GM19455 (cell line): ENCODE data around the gene SYMPK.
"Not testable (repeated sequence)": the region's sequence is repeated elsewhere in the genome, so short reads cannot be mapped to it uniquely, and the experiment has no call there.

Experiments
- ATAC-seq: cut with Tn5 transposase; IDR thresholded peaks from one replicate; pipeline ENCODE4 v1.9.1; 2021; ENCODE audit not compliant: unreplicated experiment

SYMPK gene

DNA sequence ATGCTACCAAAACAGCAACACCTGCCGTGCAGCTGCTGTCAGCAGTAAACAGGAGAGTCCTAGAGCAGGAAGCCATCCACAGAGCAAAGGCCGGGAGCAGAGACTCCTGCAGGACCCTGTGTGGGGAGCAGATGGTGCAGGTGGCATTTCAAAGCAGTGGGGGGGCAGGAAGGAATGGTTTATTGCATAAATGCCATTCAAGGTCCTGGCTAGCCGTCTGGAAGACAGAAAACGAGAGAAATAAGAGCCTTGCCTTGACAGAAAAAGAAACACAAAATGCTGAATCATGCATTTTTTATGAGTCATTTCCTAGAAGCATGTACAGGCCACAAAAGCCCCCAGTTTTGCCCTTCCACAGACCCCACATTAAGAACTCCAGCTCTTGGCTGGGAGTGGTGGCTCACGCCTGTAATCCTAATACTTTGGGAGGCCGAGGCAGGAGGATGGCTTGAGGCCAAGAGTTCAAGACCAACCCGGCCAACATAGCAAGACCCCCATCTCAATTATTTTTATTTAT lies 53.2 kb downstream of the SYMPK start:
- no peak for ATAC-seq

DNA sequence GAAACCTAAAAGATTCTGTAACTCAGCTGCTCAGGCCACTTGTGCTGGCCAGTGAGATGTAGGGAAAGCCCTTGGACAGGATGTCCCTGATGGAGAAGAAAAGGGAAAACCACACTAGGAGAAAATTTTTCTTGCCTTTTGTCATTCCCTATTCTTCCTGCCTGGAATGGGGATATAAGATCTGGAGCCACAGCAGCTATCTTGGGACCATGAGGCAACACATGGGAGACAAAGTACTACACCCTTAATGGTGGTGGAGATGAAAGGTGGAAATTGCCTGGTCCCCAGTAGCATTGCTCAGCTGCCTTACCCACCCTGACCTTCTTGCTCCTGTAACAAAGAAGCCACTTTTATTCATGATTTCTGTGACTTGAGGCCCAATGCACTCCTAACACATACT lies 57.2 kb downstream of the SYMPK start:
- ATAC-seq = no peak

DNA sequence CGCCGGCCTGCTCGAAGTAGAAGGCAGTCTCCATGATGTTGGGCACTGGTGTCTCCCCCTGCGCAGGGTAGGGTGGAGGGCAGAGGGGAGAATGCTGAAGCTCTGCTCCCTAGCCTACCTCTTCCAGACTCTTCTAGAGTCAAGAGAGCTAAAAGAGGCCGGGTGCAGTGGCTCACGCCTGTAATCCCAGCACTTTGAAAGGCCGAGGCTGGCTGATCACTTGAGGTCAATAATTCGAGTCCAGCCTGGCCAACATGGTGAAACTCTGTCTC lies 58.1 kb downstream of the SYMPK start:
- ATAC-seq = no peak

DNA sequence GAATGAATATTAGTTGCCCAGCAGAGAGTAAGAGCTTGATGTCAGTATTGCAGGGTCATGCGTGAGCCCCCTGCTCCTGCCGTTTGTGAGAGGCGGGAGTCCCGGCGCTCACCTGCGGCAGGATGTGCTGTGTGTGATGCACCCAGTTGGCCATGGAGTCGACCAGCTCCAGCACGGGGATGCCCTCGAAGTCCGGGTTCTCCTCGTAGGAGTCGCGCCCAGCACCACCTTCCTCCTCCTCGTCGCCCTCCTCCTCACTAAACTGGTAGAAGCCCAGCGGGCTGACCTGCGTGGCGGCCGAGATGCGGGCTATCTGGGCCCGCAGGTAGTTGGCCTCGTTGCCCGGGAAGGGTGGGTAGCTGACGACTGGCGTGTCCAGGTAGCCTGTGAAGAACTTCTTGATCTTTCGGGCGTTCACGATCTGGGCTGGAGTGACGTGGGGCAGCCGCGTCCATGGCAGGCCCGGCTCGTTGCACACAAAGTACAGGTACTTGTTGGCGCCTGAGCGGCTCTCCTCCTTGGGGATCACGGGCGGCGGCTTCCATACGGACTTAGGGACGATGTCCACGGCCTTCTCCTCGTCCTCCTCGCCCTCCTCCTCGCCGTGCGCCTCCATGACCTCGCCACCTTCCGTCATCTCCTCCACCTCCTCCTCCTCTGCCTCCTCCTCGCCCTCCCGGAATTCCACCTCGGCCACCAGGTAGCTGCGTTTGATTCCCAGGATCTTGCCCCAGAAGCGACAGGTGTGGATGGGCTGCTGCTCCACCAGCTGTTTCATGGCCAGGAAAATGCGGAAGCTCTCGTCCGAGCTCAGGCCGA lies 58.6 kb downstream of the SYMPK start:
- ATAC-seq = no peak

DNA sequence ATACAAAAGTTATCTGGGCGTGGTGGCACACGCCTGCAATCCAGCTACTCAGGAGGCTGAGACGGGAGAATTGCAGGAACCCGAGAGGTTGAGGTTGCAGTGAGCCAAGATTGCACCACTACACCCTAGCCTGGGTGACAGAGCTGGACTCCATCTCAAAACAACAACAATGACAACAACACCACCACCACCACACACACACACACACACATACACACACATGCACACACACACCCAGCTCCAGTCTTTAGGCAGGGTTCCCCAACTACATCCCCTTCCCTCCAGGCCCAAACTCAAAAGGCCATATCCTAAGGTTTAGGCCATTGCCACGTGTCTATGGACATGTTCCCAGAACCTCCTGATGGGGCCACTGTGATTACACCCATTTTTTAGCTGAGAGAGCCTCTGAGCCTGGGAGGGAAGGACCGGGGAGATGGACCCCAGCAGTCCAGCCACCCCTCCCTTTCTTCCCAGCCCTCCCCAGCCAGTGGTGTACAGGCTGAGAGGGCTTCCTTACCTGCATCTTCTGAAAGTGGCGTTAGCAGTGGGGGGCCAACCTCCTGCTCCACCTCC lies 61.3 kb downstream of the SYMPK start:
- no peak for ATAC-seq

DNA sequence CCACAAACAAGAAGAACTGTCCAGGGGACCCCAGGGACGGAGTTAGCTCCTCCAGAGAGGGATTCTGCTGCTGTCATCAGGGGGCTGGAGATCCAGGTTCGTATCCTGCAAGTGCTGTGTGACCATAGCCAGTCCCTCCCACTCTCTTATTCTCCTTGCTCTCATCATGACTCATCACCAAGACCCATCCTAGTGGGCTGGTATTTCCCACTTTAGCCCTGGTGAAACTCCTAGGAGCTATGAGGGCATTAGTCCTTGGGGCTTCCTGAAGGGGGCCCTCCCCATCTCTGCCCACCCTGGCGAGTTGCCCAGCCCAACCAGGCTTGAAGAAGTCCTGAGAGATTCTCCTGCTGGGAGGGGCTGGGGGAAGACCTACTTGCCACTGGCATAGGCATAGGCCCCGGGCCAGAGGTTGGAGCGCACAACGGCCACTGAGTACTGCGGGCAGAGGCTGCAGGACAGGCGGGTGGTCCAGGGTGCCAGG lies 62.8 kb downstream of the SYMPK start:
- ATAC-seq = no peak

DNA sequence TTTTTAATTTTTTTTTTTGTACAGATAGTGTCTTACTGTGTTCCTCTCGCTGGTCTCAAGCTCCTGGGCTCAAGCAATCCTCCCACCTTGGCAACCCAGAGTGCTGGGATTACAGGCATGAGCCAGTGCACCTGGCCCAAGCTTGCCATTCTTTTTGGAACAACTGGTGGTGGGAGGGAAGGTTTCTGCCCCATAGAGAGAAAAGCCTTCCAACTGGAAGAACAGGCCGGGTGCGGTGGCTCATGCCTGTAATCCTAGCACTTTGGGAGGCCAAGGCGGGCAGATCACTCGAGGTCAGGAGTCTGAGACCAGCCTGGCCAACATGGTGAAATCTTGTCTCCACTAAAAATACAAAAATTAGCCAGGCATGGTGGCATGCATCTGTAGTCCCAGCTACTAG lies 63.4 kb downstream of the SYMPK start:
- not testable (repeated sequence) for ATAC-seq

DNA sequence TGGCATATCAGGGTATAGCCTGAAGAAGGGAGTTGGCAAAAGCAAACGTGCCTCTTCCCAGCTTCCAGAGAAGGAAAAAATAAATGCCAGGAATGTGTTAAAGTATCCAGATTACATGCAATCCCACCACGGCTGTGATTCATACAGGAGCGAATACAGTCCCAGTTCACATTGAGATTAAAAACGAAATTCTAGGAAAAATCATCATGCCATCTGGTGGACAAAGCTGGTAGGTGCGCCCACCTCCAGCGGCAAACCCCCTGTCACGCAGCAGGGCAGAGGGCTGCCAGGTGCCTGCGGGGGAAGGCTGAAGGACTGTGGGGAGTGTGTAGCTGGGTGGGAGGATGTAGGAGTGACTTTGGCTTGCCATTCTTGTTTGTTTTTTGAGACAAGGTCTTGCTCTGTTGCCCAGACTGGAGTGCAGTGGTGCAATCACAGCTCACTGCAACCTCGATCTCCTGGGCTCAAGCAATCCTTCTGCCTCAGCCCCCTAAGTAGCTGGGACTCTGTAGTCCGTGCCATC lies 63.9 kb downstream of the SYMPK start:
- no peak for ATAC-seq

DNA sequence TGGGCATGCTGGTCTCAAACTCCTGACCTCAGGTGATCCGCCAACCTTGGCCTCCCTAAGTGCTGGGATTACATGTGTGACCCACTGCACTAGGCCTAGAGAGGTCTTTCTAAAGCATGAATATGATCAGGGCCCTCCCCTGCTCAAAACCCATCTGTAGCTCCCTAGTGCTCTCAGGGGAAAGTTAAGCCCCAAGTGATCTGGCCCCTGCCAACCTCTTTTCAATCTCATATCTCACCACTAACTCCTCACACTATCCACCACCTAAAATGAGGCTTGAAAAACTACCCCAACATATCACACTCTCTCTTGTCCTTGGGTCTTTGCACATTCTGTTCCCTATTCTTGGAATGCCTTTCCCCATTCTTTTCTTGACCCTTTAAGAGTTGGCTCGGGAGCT lies 68.3 kb downstream of the SYMPK start:
- ATAC-seq = no peak

DNA sequence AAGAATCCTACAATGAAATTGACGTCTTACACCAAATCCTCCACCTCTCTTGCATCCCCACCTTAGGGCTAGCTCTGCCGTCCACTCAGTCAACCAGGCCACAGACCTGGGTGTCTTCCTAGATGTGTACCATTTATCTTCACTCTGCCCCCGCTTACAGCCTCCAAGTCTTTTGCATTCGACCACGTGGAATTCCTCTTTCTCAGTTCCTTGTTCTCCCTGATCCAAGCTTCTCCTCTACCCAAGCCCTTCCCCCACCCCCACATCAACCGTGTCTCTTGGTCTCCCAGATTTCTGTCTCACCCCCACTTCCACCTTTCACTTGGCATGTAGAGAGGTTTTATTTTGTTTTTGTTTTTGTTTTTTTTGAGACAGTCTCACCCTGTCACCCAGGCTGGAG lies 69.1 kb downstream of the SYMPK start:
- ATAC-seq = no peak

DNA sequence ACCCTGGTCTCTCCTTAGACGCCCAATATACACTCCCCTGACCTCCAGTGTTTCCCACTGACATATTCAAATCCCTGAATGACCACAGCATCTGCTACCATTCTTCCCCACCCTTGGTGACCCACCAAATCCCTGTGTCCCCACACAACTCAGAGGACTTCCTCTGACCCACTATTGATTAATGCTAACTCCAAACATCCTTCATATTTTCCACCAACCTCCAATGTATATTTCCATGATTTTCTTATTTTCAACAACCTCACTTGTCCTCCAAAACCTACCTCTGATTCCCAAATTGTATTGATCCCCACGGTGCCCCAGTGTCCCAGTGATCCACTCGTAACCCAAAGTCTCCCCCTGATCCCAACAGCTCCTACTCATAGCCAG lies 69.8 kb downstream of the SYMPK start:
- ATAC-seq = no peak

DNA sequence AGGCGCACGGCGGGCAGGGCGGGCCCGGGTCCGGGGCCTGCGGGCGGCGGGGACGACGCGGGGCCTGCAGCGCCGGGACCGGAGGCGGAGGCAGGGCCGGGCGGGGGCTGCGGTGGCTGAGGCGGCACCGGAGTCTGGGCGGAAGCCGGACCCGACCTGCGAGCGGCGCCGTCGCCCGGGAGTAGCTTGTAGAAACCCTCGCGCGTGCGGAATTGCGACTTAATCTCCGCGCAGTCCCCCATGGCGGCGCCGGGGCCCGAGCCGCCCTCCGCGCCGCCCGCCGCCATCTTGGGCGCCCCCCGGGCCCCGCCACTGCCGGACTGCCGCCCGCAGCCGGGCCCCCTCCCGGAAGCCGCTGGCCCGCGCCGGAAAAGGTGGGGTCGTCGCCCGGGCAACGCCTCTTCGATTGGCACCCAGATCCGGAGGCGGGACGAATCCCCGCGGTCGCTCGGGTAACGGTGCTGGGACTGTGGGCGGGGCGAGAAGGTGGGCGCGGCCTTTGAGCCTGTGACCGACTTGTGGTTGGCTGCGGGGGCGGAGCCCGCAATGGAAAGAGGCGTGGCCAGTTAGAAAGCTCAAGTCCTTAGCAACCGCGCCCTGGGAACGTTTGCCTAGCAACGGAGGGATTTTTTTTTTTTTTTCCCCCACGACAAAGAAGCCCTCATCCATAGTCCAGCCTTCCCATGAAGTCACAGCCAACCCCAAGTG lies 70.3 kb downstream of the SYMPK start, which contains the start of gene DMWD:
Gene DMWD, minus strand, starts transcription at position 376 of the 708 bp plus-strand sequence. Its CDS starts 89 bp downstream, at position 287.
- peak; percentile 86 for ATAC-seq

DNA sequence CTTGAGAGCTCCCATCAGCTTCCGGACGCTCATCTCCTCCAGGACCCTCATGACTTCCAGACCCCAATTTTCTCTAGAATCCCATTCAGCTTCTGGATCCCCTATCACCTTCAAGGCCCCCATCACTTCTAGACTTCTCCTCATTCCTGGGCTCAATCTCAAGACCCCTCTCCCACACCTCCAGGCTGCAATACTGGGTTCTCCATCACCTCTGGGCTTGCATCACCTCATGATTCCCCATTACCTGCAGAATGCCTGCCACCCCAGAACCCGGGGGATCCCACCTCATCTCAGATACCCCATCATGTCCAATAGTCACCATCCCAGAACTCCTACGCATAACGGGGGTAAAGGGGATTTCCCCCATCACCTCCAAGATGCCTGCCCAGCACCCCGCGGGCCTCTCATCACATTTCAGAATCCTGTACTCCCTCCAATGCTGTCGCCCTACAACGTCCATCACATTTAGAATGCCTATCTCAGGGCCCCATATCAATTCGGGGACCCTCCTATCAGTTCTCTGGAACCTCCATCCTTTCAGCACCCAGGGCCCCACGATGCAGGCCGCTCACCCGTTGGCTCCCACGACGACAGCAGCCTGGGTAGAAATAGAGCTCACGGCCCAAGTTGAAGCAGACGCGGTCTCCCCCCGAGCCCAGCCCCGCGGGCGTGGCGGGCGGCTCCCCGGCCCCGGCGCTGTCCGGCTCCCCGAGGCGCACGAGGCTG lies 71.0 kb downstream of the SYMPK start:
- peak; percentile 32 for ATAC-seq

DNA sequence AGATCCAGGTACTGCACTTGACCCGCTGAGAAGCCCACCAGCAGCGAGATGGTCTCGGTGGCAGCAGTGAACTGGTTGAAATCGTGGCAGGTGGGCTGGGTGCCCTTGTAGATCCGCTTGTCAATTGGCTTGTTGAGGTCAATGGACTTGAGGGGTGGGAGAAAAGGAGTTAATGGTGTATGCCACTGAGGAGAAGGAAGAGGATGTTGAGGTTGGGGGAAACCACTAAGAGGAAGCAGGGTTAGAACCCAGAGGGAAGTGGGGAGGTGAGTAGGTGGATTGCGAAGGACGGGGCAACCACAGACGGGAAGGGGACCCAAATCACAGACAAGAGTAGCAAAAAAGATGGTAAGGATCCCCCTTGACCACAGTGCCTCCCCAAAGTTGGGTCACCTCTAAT lies 72.0 kb downstream of the SYMPK start:
- ATAC-seq = no peak

DNA sequence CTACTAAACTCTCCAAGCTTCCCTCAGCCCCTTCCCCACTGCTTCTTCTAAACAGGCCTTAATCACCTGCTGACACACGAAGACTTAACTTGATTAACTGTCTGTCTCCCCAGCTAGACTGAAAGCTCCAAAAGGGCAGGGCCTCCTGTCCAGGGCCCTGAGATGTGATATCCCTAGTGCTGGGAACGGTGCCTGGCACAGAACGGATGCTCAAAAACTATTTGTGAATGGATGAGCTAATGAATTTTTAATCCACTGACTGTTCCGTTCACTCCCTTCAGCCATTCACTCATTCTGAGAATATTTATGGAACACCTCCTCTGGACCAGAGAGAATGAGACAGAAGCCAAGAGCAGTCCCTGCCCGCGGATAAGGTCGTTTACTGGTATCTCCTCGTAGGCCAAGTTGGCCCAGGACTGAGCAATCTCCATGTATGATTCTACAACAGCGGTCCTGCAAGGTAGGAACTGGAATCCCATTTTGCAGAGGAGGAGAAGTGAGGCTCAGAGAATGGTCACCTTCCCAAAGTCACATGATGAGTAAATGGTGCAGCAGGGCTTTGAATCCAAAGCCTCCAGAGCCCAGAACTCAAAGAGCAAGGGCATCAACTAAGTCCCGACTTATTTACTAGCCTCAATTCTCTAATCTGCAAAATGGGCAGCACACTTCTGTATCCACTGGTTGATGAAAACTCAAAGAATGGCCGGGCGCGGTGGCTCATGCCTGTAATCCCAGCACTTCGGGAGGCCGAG lies 73.7 kb downstream of the SYMPK start:
- no peak for ATAC-seq

DNA sequence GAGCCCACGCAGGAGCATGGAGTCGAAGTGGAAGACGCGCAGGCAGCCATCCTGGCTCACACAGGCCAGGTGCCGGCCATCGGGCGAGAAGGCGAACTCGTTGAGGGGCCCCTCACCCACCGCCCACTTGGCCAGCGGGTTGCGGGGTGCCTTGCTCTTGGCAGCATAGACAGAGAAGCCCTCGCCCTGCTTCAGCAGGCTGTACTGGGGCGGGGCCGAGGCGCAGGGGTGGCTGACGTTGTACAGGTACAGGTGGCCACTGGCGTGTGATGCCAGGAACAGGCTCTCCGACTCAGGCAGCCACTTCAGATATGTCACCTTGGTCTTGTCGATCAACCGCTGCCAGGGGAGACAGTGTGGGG lies 76.4 kb downstream of the SYMPK start:
- ATAC-seq = no peak

DNA sequence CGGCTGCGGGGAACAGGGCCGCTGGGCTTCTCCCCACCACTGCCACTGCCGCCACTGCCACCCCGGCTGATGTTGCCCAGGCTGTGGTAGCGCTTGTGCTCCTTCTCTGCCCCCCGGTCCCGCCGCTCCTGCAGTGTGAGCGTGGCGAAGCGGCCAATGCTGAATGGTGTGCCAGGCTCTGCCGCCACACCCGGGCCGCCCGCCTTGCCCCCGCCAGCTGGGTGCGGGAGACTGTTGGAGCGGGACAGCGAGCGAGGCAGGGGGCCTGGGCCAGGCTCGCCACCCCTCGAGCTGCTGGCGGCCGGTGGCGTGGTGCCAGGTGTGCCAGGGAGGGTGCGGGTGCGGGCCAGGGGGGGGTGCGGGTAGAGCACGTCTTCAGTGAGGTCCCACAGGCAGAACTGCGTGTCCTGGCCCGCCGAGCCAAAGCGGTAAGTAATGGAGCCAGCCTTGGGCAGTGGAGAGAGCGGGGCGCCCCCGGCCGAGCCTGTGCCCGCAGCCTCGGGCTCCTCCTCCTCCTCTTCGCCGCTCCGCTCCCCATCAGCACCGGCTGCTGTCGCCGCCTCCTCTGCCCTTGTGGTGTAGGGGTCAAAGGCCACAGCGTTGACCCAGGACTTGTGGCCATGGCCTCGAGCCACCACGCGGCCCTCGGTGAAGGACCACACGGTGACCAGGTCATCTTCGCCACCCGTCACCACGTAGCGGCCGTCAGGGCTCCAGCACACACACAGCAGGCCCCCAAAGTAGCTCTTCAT lies 77.0 kb downstream of the SYMPK start:
- no peak for ATAC-seq

DNA sequence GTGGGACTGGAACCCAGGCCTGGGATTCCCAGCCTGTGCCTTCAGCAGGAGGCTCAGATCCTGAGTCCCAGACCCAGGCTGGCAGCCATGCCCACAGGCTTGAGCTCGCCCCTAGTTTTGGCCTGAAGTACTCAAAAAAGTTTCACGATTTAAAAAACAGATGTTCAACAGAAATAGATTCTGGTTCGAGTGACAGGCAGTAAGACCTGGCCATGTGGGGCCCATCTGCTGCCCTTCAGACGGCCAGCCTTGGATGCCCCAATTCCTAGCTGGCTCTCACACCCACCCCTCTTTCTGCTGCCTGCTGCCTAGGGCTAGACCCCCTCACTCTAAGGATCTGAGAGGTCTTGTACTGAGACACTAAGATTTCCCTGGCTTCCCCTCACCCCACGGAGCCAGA lies 77.8 kb downstream of the SYMPK start:
- ATAC-seq = no peak

DNA sequence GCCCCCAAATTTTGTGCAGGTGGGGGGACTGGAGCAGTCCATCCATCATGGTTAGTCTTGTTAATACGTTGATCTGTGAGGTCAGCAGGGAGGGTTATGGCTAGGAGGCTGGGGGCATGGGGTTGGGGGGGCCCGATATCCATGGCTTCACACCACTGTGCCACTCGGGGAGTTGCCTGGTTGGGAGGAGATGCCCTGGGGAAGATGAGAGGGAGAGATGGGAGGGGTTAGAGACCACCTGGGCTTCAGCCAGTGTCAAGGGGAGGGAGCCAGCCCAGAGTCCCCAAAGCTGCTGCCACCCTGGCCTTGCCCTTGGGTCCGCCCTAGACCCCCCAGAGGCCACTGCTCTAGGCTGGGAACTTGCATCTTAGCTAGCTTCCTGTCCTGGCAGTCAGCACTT lies 78.9 kb downstream of the SYMPK start:
- no peak for ATAC-seq
